ENCODE data around the gene KCNQ1.

DNA sequence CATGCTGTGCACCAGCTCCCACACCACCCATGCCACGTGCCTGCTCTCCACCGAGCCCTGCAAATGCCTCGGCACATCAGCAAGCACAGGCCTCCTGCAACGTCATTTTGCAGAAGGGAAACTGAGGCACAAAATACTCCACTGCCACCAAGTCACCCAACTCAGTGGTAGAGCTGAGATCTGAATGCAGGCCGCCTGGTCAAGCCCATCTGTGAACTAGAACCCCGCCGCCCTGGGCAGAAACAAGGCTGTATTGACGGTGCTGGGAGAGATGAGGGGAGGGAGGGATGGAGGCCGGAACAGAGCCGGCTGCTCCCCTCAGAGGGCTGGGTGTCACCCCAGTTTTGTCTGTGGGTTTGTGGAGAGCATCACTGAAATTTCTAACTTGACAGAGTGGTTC, 359.4 kb downstream of the KCNQ1 start:
- TF ChIP-seq, protein P1, sequence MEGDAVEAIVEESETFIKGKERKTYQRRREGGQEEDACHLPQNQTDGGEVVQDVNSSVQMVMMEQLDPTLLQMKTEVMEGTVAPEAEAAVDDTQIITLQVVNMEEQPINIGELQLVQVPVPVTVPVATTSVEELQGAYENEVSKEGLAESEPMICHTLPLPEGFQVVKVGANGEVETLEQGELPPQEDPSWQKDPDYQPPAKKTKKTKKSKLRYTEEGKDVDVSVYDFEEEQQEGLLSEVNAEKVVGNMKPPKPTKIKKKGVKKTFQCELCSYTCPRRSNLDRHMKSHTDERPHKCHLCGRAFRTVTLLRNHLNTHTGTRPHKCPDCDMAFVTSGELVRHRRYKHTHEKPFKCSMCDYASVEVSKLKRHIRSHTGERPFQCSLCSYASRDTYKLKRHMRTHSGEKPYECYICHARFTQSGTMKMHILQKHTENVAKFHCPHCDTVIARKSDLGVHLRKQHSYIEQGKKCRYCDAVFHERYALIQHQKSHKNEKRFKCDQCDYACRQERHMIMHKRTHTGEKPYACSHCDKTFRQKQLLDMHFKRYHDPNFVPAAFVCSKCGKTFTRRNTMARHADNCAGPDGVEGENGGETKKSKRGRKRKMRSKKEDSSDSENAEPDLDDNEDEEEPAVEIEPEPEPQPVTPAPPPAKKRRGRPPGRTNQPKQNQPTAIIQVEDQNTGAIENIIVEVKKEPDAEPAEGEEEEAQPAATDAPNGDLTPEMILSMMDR (IDR thresholded peaks at IDR 0.05; ENCODE audit: insufficient read depth, low read length, poor library complexity, severe bottlenecking), result no peak
- no peak for TF ChIP-seq EZH2phosphoT487 (conservative IDR thresholded peaks at IDR 0.05; ENCODE audit: low read length)
